ENCODE data around the gene NFATC1.

The NFATC1 gene

DNA sequence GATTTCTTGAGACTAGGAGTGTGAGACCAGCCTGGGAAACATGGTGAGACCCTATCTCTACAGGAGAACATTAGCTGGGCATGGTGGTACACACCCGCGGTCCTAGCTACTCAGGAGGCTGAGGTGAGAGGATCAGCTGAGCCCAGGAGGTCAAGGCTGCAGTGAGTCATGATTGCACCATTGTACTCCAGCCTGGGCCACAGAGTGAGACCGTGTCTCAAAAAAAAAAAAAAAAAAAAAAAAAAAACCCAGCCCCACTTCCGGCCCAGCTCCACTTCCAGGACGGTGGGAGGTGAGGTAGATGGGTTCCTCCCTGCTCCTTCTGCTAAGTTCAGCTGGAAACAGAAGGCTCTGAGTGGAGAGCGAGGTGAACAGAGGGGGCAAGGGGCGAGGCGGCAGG lies 41.4 kb upstream of the NFATC1 start:
- H3K4me2 ChIP-seq (ENCODE audit: low read length) = no peak overlapping the region
- H3K27me3 ChIP-seq (ENCODE audit: control insufficient read depth, insufficient read depth, low read length) = no peaks in the 10 kb centered on the region
- no peak overlapping the region for H3K9ac ChIP-seq
- TF ChIP-seq CTCF (IDR thresholded peaks at IDR 0.05) = no peak
- H3K9me3 ChIP-seq (ENCODE audit: control insufficient read depth, low read length) = no peaks in the 10 kb centered on the region
- H3K4me3 ChIP-seq (ENCODE audit: low read depth, low read length) = no peak overlapping the region
- no peaks in the 10 kb centered on the region for H3K79me2 ChIP-seq
- no peaks in the 10 kb centered on the region for H3K36me3 ChIP-seq (ENCODE audit: control insufficient read depth, insufficient read depth, low read length)
- no peak overlapping the region for H2AFZ ChIP-seq
- H3K27ac ChIP-seq = no peak overlapping the region
- H3K4me1 ChIP-seq = no peaks in the 10 kb centered on the region

DNA sequence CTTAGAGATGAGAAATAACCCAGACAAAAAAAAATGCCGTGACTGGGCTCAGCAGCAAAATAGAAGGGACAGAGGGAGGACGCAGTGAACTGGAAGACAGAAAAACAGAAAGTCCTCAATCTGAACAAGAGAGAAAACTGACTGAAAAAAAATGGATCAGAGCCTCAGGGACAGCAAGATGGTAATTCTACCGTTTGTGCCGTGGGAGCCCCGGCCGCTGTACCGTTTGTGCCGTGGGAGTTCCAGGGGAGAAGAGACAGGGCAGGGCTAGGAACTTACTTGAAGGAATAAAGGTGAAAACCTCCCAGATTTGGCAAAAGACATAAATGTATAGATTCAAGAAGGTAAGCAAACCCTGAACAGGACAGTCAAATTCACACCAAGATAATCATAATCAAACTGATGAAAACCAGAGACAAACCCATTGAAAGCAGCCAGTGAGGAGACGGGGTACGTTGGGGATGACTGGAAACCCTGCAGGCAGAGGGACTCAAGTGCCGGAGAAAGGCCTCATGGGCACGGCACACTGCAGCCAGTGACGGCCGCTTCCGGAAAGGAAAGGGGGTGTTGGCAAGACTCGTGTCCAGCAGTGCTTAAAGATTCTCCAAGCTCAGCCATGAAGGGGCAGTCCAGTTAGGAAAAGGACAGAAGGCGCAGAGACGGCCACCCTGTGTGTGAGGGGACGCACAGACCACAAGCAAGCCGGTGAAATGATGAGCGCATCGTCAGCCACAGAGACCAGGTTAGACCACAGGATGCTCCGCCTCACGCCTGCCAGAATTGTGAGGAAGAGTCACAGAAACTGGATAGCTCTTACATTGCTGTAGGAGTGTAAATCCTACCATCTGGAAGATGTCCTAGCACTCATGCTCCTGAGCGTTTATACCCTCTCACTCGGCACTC lies 40.0 kb upstream of the NFATC1 start:
- H3K27me3 ChIP-seq (ENCODE audit: control insufficient read depth, insufficient read depth, low read length) = no peaks in the 10 kb centered on the region

GRCh38 chr18:79356435-79356834 lies 39.3 kb upstream of the NFATC1 start:
- TF ChIP-seq CTCF (IDR thresholded peaks at IDR 0.05) = no peak
- Histone ChIP-seq H3K36me3 (ENCODE audit: control insufficient read depth, insufficient read depth, low read length) (no peaks in the 10 kb centered on the region), H3K9ac (no peak overlapping the region)

More for the DNA sequence above, 40.0 kb upstream of the NFATC1 start:
- H3K27ac ChIP-seq = no peak overlapping the region
- H3K36me3 ChIP-seq (ENCODE audit: control insufficient read depth, insufficient read depth, low read length) = no peaks in the 10 kb centered on the region
- no peak for TF ChIP-seq CTCF (IDR thresholded peaks at IDR 0.05)
- no peaks in the 10 kb centered on the region for H3K9me3 ChIP-seq (ENCODE audit: control insufficient read depth, low read length)
- no peaks in the 10 kb centered on the region for H3K4me1 ChIP-seq
- no peak overlapping the region for H3K4me3 ChIP-seq (ENCODE audit: low read depth, low read length)
- no peak overlapping the region for H3K9ac ChIP-seq
- H3K4me2 ChIP-seq (ENCODE audit: low read length) = no peak overlapping the region
- H2AFZ ChIP-seq = no peak overlapping the region
- H3K79me2 ChIP-seq = no peaks in the 10 kb centered on the region

GRCh38 chr18:79360933-79361332 lies 34.8 kb upstream of the NFATC1 start:
- no peak overlapping the region for H2AFZ ChIP-seq

More at GRCh38 chr18:79356435-79356834, 39.3 kb upstream of the NFATC1 start:
- Histone ChIP-seq H2AFZ (no peak overlapping the region), H3K27ac (no peak overlapping the region), H3K9me3 (ENCODE audit: control insufficient read depth, low read length) (no peaks in the 10 kb centered on the region), H3K4me2 (ENCODE audit: low read length) (no peak overlapping the region), H3K79me2 (no peaks in the 10 kb centered on the region), H3K4me1 (no peaks in the 10 kb centered on the region), H3K27me3 (ENCODE audit: control insufficient read depth, insufficient read depth, low read length) (no peaks in the 10 kb centered on the region), H3K4me3 (ENCODE audit: low read depth, low read length) (no peak overlapping the region)

More at GRCh38 chr18:79360933-79361332, 34.8 kb upstream of the NFATC1 start:
- H3K9ac ChIP-seq = no peak overlapping the region
- no peaks in the 10 kb centered on the region for H3K27me3 ChIP-seq (ENCODE audit: control insufficient read depth, insufficient read depth, low read length)
- H3K9me3 ChIP-seq (ENCODE audit: control insufficient read depth, low read length) = no peaks in the 10 kb centered on the region
- no peaks in the 10 kb centered on the region for H3K79me2 ChIP-seq
- H3K4me2 ChIP-seq (ENCODE audit: low read length) = no peak overlapping the region
- no peak for TF ChIP-seq CTCF (IDR thresholded peaks at IDR 0.05)
- H3K4me3 ChIP-seq (ENCODE audit: low read depth, low read length) = no peak overlapping the region
- no peak overlapping the region for H3K27ac ChIP-seq
- H3K36me3 ChIP-seq (ENCODE audit: control insufficient read depth, insufficient read depth, low read length) = no peaks in the 10 kb centered on the region
- no peaks in the 10 kb centered on the region for H3K4me1 ChIP-seq

Measured in parathyroid adenoma (tissue), 2 donors.